22Rv1 (cell line): ENCODE results near the gene ESYT1.

Source experiments
- H3K27ac ChIP-seq: fragments of 450-650 bp; 2 replicates; pipeline ENCODE4 v1.5.1; 2017
- CTCF ChIP-seq: fragments of 450-650 bp; IDR thresholded peaks from 2 replicates; pipeline ENCODE4 v1.5.1; 2017; ENCODE audit warnings: mild to moderate bottlenecking
- ZFX ChIP-seq: fragments of 450-650 bp; IDR thresholded peaks from 2 replicates; pipeline ENCODE4 v1.6.1; 2017; ENCODE audit warnings: antibody characterized with exemption, borderline replicate concordance

ESYT1 gene

GRCh38 chr12:56121204-56121870, 6.7 kb upstream of the ESYT1 start:
- TF ChIP-seq ZFX (no peak), CTCF (no peak)
- H3K27ac ChIP-seq, result no peak overlapping the region

- no peak overlapping the region for H3K27ac ChIP-seq
- no peak for TF ChIP-seq CTCF
- TF ChIP-seq ZFX, result no peak
These were observed 5.4 kb upstream of the ESYT1 start for GRCh38 chr12:56122637-56123036.

- 0 out of 2 replicates have a peak overlapping the region, but pooled peaks have one; percentile 1 for H3K27ac ChIP-seq
- TF ChIP-seq ZFX (no peak), CTCF (no peak)
These were observed 3.9 kb upstream of the ESYT1 start for GRCh38 chr12:56124133-56124532.

- H3K27ac ChIP-seq, result peak overlapping the region; percentile 88
- TF ChIP-seq CTCF, result no peak
- TF ChIP-seq ZFX, result no peak
These were observed 1.3 kb upstream of the ESYT1 start for GRCh38 chr12:56126732-56127239.

- no peak for TF ChIP-seq CTCF
- no peak for TF ChIP-seq ZFX
- peak overlapping the region; percentile 88 for H3K27ac ChIP-seq
These were observed 581 bp upstream of the ESYT1 start for GRCh38 chr12:56127485-56127887.

- peak overlapping the region; percentile 88 for H3K27ac ChIP-seq
- TF ChIP-seq CTCF (no peak), ZFX (no peak)
These were observed 671 bp downstream of the ESYT1 start for GRCh38 chr12:56128670-56129205.

GRCh38 chr12:56129206-56129941, 1.3 kb downstream of the ESYT1 start:
- H3K27ac ChIP-seq, result peak overlapping the region; percentile 88
- TF ChIP-seq CTCF (no peak), ZFX (no peak)
